Retina (tissue), 1 donor: Measurements from ENCODE around the gene PBX1.

ENCODE experiments used
- DNase-seq: peaks from one replicate; pipeline ENCODE4 v3.0.0-alpha.2; 2016

PBX1 gene

DNA sequence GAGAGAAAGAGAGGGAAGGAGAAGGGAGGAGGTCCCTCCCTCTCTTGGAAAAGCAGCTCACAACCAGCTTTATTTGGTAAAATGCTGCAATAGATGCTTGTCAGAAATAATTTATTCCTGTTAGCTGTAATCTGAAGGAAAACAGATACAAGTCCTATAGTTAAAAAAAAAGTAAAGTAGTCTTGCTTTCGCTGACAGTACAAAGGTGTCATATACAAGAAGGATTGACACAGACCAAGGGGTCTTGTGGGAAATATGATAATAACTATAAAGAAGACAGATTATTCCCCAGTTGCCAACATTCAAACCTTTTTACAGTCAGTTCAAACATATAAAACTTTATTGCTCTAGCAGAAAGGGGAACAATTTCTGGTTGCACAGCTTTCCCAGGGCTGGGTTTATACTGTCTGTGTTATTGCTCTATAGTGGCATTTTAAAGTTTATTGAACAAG is 145.0 kb downstream of the PBX1 start:
- no peak for DNase-seq

DNA sequence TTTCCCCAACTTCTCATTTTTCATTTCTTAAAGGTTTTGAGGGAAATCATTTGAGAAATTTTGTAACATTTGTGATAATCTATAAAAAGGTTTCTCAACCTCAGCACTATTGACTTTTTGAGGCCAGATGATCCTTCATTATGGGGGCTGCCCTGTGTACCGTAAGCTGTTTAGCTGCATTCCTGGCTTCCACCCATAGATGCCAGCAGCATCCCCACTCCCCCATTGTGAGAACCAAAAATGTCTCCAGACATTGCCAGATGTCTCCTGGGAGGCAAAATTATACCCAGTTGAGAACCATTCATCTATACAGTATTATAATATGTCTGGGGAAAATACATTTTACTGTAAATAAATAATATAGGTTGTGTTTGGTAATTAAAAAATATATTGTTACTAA is 146.0 kb downstream of the PBX1 start:
- DNase-seq = no peak

DNA sequence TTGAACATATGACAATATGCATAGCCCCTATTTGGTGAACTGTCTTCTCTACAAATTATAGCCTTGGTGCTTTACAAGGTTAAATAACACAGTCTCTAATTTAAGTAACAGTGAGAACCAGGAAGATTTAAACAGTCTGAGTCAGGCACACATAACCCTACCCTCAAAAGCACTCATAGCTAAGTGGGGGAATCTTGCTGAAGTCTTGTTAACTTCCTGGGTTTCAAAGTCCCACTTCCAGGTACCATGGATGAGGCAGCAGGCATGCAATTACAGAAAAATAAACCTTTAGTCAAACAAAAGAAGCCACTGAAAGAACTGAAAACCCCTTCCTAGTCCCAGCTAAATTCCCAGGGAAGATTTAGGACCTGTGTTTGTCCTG is 147.6 kb downstream of the PBX1 start:
- no peak for DNase-seq

DNA sequence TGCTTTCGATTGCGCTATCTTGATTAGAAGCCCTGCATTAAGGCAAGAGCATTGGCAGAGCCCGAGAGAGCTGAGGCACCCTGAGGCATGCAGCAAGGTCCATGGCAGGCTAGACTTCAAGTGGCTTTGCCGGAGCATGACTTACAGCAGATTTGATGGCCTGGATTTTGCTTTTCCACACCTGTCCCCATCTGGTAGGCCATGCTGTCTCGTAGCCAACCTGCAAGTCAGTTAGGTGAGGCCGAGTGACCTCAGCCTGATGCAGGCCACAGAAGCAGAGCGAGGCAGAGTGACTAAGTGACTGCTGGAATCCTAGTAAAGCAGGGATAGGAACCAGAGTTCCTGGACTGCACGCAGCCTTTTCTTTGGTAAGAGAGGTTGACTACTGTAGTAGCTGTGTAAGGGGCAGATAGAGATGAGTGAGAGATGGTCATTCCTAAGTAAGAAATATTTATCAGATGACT is 148.9 kb downstream of the PBX1 start:
- DNase-seq = peak; percentile 34

DNA sequence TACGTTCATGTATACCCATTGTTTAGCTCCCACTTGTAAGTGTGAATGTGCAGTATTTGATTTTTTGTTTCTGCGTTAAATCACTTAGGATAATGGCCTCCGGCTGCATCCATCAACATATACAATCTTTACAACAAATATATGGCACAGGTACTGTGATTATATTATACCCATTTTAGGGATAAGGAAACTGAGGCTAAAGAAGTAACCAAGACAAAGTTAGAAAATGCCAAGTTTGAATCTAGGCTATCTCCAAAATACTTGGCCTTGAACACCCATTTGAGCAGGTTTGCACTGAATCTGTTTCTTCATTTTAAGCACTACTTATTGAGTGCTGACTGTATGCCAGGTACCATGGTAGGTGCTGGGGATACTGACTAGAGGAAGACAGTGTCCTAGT is 149.6 kb downstream of the PBX1 start:
- no peak for DNase-seq

DNA sequence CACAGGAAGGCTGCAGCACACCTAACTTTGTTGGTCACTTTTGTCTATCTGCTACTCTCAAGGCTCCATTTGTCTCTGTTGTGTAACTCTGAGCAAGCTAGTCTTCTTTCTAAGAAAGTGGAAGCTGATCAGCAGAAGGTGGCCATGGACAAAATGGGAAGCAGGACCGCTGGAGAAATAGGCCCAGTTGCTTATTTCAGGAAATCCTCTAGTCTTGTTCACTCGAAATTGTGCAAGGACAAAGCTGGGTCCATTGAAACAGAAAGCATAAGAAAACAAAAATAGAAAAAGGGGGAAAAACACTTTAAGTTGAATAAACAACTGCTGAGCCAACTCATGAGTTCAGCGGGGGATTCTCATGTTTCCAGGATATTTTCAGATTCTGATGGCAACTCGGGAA is 150.1 kb downstream of the PBX1 start:
- DNase-seq = no peak

DNA sequence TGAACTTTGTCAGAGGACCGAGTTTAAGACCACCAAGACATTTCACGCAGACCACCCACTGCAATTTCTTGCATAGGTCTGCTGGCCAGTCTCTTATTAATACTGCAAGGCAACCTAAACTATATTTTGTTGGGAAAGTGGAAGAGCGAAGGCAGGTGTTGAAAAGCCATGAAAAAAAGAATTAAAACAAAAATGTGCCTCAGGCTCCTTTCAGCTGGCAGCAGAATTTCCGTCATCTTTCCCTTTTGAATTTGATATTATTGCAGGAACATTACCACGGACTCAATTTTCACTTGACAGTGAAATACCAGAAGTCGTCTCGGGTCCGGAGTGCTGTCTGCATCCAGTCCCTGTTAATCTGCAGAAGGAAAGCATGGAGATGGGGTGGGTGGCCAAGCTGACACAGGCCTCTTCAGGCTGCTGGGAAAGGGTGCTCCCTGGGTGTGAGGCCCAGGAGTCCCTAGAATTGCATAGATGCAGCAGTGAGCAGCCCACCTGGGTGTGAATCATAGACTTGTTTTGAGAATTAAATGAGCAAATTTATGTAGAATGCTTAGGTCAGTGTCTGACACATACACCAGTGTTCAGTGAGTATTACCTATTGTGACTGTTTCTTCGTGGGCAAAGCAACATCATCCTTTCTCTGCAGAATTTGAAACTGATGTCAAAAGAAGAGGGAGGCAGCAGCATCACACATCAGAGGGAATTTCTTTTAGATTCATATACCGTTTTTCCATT is 150.7 kb downstream of the PBX1 start:
- no peak for DNase-seq

DNA sequence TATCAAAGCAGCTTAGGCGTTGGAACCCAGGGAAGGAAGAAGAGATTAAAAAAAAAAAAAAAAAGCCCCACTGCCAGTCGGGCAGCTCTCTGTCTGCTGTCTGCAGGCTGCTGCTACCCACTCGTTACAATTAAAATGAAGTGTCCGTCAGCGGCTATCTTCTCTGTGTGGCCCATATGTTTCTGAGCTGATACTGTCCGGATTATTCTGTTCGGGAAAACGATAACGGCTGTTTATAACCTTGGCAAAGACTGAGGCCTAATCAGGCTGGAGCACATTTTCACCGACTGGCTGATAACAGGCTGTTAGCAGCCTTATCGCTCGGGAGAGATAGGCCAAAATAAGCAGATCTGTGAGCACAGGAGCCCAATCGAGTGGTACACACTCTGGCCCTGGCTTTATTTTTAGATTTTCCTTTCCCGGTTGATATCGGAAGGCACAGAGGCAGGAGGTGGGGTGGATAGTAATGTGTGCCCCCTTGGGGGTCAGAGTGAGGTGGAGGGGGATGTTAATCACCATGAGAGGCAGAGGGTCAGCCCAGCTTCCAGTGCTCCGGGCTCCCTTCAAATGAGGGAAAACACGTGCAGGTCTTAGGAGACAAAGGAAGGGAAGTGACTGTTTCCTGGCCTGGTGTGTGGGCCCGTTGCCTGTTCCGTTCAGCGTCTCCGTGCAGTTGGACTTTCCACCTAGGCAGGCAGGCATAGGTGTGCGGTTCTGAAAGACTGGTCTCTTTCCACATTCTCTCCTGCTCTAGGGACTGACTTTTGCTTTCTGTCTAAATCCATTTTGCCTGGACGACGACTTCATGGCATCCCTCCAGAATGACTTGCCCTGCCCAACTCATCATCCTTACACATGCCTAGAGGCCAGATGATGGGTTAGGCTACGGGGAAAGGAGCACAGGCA is 153.4 kb downstream of the PBX1 start:
- peak; percentile 53 for DNase-seq

DNA sequence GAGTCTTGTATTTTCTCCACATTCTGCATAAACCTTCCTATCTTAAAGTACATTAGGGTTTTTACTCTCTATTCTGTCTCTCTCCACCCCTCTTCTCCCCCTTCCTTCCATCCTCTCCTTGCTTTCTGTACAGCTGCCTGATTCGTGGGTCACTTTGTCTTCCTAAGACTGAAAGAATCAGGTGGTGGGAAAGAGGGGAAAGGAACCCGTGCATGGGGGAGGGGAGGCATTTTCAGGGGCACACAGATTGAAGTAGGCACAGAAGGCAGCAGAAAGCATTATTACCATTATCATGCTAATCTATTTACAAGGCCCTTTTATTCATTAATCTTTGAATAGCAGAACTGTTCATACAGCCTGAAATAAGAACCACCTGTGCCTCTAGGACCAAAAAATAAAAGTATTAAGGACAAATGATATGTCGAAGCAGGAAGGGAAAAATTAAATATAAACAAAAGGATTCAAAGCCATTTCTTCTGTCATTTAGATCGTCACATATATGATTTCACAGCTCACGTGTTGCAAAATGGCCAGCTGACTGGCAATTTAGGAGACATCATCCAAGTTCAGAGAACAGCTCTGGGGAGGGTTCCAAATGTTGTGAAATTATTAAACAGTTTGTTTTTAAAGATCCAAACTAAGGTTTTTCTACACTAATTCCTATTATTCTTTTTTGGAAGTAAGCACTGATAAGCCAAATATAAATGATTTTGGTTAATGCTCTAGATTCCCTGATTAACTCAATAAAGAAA is 154.6 kb downstream of the PBX1 start:
- DNase-seq = no peak

DNA sequence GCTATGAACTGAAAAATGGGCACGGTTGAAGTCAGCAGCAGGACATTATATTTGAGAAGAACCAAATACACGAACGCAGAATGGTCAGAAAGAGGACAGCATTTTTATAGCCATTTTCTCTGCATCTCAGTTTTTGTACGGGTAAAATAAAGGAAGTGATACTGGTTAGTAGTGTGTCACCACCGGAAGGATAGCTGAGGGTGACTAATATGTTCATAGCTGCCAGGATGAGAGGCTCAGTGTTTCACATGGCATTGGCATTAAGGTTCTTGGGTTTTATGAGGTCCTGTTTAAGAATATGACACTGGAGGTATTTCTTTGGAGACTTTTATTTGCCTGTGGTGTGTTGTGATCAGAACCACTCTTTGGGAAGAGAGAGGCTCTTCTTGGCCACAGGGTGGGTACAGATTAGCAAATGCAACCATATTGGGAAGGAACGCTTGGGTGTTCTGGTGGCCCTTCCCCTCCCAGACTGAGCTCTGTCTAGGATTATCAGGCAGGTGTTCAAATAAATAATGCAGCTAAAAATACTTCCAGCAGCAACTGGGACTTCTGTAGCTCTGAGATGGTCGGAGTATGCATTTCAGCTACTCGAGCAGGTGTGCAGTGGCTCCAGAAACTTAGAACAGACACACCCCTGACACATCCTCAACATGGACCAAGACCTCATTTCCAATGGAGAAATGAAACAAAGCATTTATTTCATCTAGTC is 158.2 kb downstream of the PBX1 start:
- DNase-seq = no peak

DNA sequence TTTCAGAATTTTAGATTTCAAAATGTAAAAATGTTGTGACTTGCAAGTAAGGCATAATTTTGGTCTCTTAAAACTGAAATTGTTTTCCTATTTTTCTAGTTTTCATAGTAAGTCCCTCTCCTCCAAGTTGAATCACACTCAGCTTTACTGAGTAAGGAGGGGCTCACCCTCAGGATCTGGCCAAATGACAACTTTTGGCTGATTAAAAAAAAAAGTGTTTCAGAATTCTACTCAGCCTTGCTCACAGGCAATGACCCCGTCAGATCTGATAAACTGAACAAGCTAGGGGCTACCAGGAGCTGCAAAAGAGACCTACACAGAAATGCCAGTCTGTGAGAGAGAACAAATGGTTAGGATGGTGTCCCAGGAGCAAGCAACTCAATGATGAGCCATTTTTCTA is 159.8 kb downstream of the PBX1 start:
- no peak for DNase-seq

DNA sequence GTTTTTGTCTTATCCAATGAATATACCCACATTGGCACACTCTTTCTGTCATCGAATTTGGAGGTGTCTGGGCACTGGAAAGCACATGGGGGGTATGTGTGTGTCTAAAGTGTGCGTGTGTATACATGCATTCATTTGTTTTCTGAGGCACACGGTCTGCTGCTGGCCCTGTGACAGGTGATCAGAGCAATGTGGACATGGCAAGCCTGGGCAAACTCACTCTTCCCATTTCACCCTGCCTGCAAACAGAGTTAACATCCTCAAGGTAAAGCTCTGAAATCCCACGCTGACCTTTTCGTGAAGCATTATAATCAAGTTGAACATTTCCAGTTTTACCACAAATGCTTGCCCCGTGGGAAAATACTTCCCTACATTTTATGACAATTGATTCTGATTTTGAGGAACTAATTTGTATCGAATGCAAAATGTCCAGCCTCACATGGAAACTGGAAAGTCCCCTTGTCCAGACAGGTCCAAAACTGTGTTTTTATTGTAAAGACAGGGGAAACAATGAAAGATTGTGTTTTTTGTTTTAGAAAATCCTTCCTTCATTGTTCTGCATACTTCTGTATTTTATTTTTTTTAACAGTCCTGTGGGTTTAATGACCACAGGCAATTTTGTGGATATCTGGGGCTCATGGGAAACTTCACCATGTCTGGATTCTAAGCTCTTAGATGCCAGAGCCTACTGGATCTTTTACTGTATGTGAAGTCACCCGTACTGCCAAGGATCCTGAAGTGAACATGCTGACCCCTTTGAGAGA is 160.9 kb downstream of the PBX1 start:
- no peak for DNase-seq

DNA sequence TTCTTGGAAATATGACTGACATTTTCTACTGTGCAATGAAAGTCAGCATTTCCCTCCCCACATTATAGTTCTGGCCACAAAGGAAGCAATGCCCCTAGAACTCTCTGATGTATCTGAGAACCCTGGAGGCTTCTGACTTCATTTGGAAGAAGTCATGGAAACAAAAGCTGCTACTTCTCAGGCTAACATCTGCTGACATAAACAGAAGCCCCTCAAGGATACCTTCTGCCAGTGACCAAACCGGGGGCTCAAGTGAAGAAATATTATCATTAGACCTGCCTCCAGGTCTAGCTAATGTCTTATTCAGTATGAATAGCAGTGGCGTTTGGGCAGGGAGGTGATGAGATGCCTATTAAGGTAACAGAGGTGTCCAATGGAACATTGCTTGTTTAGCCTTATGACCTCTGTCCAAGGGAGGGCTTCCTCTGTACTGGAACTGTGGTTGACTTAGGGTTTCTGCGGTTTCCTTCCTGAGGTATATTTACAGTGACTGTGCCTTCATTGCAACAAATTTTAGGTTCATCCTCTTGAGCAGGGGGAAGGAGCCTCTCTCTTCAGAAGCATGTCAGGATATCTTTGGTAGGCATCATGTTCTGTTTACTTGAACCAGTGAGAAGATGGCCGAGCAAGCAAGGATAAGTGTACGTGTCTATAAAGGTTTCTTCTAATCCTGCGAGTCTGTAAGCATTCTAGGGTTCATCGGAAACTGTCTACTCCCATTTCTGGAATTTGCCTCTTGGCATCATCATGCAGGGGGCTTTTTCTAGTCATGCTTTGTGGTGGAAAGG is 161.7 kb downstream of the PBX1 start:
- no peak for DNase-seq

DNA sequence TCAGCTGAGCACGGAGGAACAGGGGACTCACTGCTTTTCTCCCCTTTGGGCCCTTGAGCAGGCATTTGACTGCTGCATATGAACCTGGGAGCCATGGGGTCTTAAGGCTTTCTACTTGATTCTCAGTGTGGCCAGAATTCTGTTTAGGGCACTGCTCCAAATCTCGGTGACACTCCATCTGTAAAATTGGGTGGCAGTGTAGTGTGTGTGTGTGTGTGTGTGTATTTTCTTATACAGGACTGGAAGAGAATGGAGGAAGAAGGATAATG is 162.2 kb downstream of the PBX1 start:
- no peak for DNase-seq

DNA sequence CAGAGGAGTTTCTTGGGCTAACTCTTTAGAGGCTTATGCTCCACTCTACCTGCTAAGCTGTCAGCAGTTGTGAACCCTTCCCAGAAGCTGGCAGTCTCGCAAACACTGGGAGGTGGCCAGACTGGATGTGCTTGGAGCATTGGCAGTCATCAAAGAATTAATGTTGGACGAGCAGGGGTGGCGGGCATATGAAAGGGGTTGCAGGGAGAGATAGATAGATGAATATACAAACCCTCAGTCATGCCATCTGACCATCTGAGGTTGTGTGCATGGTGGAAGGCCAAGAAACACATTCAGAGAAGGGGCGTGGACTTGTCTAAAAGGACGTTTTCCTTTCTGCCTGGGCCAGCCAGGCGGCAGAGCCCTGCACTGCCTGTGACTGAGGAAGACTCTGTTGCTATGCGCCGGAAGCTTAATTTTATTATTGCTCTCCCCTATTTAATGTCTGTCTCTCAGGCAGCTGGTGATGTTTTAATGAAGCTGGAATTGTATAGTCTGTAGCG is 164.4 kb downstream of the PBX1 start:
- no peak for DNase-seq

DNA sequence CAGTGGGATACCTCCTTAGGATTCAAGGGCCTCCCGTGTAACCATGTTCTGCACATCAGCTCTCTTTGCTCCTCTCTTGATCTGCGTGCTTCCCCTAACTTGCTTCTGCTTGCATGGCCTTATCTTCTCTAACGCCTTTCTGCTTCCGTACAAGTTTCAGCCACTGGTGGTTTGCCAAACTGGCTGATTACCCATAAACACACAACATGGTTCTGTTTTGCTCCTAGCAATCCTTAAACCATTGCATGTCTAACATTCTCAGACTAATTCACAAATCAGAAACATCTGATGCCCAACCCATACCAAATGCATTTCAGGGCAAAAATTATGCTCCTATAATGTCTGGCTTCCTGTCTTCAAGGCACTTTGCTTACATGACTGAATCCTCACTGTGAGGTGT is 166.4 kb downstream of the PBX1 start:
- DNase-seq = no peak

DNA sequence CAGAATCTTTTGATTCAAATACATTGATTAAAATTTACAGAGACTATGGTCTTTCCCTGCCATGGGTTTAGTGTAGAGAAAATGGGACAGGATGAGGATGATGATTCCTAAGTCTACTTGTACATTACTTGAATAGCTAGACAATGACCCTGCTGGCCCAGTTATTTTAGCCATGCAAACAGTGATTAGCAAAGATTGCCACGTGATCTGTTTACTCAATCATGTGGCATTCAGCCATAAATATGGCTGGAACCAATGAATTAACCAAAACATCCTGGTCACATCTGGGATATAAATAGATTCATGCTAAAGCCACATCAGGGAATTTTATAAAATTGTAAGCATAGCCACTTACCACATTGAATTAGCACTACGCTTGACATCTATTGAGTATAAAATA is 167.3 kb downstream of the PBX1 start:
- no peak for DNase-seq

DNA sequence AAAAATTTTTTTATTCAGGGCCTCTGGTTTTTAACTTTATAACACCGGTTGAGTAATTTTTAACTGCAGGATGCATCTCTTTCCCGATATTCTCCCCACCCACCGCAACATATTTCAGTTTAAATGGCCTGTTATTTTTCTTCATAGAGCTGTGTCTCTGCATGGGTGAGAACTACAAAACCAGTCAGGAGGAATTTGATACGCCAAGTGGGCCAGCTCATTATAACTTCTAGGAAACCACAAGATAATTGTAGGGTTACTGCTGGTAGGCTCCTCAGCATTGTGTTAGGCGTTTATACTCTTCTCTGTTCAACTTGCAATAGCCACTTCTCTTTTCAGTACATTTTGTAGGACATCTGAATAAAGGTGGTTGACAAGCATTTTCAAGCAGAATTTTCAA is 169.7 kb downstream of the PBX1 start:
- no peak for DNase-seq

DNA sequence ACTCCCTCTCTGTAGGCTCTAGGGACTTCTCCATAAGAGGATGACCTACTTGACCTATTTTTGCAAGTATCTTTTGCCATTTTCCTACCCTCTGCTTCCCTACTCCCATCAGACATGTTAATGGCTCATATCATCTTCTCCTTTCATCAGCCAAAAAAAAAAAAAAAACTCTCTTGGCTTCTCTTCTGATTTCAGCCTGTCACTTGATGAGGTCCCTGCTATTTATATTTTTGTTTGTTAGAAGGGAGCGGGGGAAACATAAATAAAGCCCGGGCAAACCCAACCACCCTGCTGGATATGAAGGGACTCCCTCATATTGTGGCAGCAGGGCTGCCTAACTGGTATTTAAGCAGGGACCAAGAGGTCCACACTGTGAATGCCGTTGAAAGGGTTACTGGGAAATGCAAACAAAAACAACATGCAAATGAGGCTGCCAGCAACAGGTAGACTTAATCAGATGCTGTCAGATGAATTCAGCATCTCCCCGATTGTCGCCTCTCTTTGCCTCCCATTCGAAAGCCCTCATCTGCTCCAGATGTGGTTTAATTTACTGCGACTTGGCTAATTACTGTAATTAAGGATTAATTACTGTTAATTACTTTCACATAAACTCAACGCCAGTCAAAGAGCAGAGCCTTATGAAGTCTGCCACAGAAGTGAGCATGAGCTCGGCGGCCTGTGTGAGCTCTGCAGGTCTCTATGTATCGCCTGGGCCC is 172.3 kb downstream of the PBX1 start:
- DNase-seq = no peak

DNA sequence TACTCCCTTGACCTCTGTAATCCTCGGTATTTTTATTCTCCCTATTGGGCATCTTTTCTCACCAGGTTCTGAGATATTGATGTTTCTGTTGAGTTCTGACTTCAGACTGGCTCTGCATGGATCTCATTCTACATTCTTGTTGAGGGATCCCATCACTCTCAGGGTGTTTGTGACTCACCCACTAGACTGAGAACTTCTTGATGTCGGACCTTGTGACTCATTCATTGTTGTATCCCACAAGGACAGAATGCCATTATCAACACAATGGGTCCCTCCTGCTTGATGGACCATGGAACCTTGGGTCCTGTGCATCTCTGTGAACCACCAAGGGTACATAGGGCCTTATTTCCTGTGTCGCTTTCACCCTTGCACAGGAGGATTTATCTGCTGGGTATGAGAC is 174.1 kb downstream of the PBX1 start:
- DNase-seq = no peak

DNA sequence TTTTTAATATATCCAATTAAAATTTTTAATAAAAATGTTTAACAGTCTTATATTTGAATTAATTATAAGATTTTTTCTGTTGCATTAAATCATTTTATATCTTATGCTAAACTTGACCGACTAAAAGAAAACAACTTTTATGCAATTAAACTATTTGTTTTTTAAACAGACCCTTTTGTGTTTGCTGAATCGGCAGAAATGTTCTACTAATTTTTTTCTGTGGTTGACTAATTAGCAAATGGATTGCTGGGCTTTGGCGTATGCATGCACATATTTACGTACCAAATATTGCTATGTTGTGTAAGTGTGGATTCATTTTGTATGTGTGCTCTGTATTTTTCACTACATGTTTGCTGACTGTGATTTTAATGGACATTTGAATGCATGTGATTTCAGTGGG is 174.8 kb downstream of the PBX1 start:
- DNase-seq = no peak
